Measurements from ENCODE around the gene SHC2. TPM values are rescaled to one million over a fixed set of nuclear protein-coding genes. Genes with fewer than 3 reads are reported as not detected.
"Not testable (repeated sequence)": the region's sequence is repeated elsewhere in the genome, so short reads cannot be mapped to it uniquely, and the experiment has no call there.

The SHC2 gene
- total RNA-seq, 1 donor from 2014 or later = 343 TPM

DNA sequence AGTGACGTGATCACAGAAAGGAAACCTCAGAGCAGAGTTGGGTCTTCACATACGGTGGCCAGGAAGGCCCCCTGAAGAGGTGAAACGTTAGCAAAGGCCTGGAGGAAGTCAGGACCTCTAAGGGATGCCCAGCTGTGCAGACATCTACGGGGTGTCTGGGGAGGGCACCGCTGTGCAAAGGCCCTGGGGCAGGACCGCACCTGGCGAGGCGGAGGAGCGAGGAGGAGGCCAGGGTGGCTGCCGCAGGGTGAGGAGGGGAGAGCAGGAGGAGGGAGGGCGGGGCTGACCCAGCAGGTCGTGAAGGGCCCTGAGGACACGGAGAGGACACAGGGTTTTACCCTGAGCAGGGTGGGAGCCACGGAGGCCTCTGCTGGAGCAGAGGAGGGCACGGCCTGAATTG, 23.7 kb upstream of the SHC2 start:
- Mint-ChIP-seq H3K9me3 (ENCODE audit: unreplicated experiment) (peaks cover 47% of the 10 kb centered on the region), H3K36me3 (ENCODE audit: unreplicated experiment) (peaks cover 16% of the 10 kb centered on the region), H3K27ac (ENCODE audit: unreplicated experiment) (peak overlapping the region; percentile 64), H3K4me1 (ENCODE audit: low read depth, unreplicated experiment) (peaks cover 26% of the 10 kb centered on the region), H3K4me3 (ENCODE audit: unreplicated experiment) (no peak overlapping the region), H3K27me3 (ENCODE audit: unreplicated experiment) (peaks cover 46% of the 10 kb centered on the region)
- no peak for DNase-seq
- TF ChIP-seq, protein P1, sequence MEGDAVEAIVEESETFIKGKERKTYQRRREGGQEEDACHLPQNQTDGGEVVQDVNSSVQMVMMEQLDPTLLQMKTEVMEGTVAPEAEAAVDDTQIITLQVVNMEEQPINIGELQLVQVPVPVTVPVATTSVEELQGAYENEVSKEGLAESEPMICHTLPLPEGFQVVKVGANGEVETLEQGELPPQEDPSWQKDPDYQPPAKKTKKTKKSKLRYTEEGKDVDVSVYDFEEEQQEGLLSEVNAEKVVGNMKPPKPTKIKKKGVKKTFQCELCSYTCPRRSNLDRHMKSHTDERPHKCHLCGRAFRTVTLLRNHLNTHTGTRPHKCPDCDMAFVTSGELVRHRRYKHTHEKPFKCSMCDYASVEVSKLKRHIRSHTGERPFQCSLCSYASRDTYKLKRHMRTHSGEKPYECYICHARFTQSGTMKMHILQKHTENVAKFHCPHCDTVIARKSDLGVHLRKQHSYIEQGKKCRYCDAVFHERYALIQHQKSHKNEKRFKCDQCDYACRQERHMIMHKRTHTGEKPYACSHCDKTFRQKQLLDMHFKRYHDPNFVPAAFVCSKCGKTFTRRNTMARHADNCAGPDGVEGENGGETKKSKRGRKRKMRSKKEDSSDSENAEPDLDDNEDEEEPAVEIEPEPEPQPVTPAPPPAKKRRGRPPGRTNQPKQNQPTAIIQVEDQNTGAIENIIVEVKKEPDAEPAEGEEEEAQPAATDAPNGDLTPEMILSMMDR (IDR thresholded peaks at IDR 0.05; ENCODE audit: partially characterized antibody, unreplicated experiment) = no peak

DNA sequence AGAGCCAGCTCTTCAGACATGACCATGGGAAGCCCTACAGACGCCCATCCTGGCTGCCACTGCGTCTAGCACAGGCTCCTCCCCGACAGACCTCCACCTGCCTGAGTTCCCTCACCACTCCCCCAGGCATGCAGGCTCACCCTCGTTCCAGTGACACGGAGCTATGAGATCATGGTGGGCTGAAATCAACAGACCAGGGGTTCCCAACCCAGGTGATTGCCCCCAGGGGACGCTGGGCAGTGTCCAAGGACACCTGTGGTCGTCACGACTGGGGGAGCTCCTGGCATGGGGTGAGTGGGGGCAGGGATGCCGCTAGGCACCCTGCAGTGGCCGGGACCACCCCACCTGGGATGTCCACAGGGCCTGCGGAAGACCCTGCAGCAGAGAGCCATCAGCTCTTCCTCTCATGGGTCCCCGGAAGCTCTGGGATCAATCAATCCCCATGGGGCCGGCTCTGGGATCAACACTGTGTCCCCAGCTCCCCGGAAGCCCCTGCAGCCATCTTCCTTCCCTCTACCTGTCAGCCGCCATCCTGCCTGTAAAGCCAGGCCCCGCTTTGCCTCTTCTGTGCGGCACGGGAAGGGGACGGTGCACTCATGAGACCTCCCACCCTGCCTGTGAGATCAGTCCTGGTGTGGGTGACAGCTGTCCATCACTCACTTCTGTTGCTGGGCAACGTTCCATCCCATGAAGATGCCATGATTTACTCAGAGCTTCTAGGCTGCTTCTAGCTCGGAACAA, 22.7 kb upstream of the SHC2 start:
- TF ChIP-seq, protein P1 (IDR thresholded peaks at IDR 0.05; ENCODE audit: partially characterized antibody, unreplicated experiment) = no peak
- Mint-ChIP-seq H3K9me3 (ENCODE audit: unreplicated experiment) (peaks cover 46% of the 10 kb centered on the region), H3K36me3 (ENCODE audit: unreplicated experiment) (peaks cover 16% of the 10 kb centered on the region), H3K27me3 (ENCODE audit: unreplicated experiment) (peaks cover 44% of the 10 kb centered on the region), H3K4me1 (ENCODE audit: low read depth, unreplicated experiment) (peaks cover 26% of the 10 kb centered on the region), H3K4me3 (ENCODE audit: unreplicated experiment) (no peak overlapping the region), H3K27ac (ENCODE audit: unreplicated experiment) (peak overlapping the region; percentile 86)
- no peak for DNase-seq

DNA sequence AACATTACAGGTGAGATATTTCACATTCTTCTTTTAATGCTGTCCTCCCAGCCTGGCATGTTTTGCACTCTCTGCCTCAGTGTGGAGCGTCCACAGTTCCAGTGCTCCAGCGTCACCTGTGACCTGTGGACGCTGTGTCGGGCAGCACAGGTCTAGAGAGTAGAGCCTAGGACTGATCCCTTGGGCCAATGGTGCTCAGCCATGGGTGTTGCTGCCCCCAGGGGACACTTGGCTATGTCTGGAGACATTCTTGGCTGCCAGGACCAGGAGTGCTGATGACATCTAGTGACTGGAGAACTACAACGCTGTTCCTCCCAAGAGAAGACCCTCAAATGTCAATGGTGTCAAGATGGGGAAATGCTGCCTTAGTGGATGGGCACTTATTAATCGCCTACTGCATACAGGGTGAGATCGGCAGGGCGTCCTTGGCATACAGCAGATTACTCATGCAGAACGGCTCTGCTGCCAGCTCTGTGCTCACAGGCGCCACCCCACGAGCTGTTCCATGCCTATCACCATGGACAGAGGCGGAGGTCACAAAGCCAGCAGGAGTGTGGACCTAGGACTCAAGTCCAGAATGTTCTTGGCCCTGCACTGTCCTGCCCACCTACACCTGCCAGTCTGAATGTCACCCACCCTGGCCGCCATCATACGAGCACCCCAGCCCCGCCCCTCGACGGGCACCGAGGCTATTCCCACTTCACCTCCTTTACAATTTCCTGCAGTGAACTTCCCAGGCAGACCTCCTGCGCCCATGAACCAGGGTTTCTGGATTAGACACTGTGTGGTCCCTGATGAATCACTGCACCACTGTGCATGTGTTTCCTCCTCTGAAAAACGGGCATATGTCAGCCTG, 21.6 kb upstream of the SHC2 start:
- TF ChIP-seq, protein P1 (IDR thresholded peaks at IDR 0.05; ENCODE audit: partially characterized antibody, unreplicated experiment) = no peak
- peaks cover 46% of the 10 kb centered on the region for H3K9me3 Mint-ChIP-seq (ENCODE audit: unreplicated experiment)
- peaks cover 41% of the 10 kb centered on the region for H3K27me3 Mint-ChIP-seq (ENCODE audit: unreplicated experiment)
- no peak for DNase-seq
- H3K4me1 Mint-ChIP-seq (ENCODE audit: low read depth, unreplicated experiment) = peaks cover 22% of the 10 kb centered on the region
- peak overlapping the region; percentile 66 for H3K27ac Mint-ChIP-seq (ENCODE audit: unreplicated experiment)
- peaks cover 16% of the 10 kb centered on the region for H3K36me3 Mint-ChIP-seq (ENCODE audit: unreplicated experiment)
- peak overlapping the region; percentile 46 for H3K4me3 Mint-ChIP-seq (ENCODE audit: unreplicated experiment)

DNA sequence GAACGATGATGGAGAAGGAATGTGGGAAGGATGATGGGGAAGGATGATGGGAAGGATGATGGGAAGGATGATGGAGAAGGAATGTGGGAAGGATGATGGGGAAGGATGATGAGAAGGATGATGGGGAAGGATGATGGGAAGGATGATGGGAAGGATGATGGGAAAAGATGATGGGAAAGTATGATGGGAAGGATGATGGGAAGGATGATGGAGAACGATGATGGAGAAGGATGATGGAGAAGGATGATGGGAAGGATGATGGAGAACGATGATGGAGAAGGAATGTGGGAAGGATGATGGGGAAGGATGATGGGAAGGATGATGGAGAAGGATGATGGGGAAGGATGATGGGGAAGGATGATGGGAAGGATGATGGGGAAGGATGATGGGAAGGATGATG, 20.3 kb upstream of the SHC2 start:
- H3K36me3 Mint-ChIP-seq (ENCODE audit: unreplicated experiment) = peaks cover 16% of the 10 kb centered on the region
- peak overlapping the region; percentile 71 for H3K27ac Mint-ChIP-seq (ENCODE audit: unreplicated experiment)
- peaks cover 43% of the 10 kb centered on the region for H3K9me3 Mint-ChIP-seq (ENCODE audit: unreplicated experiment)
- H3K27me3 Mint-ChIP-seq (ENCODE audit: unreplicated experiment) = peaks cover 39% of the 10 kb centered on the region
- peaks cover 20% of the 10 kb centered on the region for H3K4me1 Mint-ChIP-seq (ENCODE audit: low read depth, unreplicated experiment)
- peak overlapping the region; percentile 64 for H3K4me3 Mint-ChIP-seq (ENCODE audit: unreplicated experiment)
- DNase-seq = not testable (repeated sequence)

DNA sequence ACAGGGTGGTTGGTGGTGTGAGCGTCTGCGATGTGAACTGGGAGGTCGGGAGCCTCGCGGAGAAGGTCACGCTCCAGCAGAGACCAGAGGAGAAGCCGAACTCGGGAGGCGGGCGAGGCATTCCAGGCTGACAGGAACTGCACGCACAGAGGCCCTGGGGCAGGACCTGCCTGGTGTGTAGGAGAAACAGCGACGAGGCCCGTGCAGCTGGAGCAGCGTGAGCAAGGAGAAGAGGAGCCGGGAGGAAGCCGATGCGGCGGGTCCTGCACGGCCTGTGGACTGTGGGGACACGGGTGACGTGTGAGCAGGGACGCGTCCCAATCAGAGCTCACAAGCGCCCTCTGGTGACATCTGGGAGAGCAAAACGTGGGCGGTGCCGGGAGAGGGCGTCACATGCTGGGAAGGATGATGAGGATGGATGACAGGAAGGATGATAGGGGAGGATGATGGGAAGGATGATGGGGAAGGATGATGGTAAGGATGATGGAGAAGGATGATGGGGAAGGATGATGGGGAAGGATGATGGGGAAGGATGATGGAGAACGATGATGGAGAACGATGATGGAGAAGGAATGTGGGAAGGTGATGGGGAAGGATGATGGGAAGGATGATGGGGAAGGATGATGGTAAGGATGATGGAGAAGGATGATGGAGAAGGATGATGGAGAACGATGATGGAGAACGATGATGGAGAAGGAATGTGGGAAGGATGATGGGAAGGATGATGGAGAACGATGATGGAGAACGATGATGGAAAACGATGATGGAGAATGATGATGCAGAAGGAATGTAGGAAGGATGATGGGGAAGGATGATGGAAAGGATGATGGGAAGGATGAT, 19.4 kb upstream of the SHC2 start:
- H3K27ac Mint-ChIP-seq (ENCODE audit: unreplicated experiment) = peak overlapping the region; percentile 76
- TF ChIP-seq, protein P1 (IDR thresholded peaks at IDR 0.05; ENCODE audit: partially characterized antibody, unreplicated experiment) = peak; percentile 27
- DNase-seq = peak; percentile 76

More for the DNA sequence above, 19.4 kb upstream of the SHC2 start:
- peaks cover 38% of the 10 kb centered on the region for H3K9me3 Mint-ChIP-seq (ENCODE audit: unreplicated experiment)
- peaks cover 31% of the 10 kb centered on the region for H3K27me3 Mint-ChIP-seq (ENCODE audit: unreplicated experiment)
- H3K4me3 Mint-ChIP-seq (ENCODE audit: unreplicated experiment) = peak overlapping the region; percentile 64
- peaks cover 11% of the 10 kb centered on the region for H3K4me1 Mint-ChIP-seq (ENCODE audit: low read depth, unreplicated experiment)
- H3K36me3 Mint-ChIP-seq (ENCODE audit: unreplicated experiment) = peaks cover 16% of the 10 kb centered on the region

Data from glutamatergic neuron (in vitro differentiated cells).